Mononuclear cell (primary cell): ENCODE measurements around the gene NAA10. TPM values are rescaled to one million over a fixed set of nuclear protein-coding genes. Genes with fewer than 3 reads are reported as not detected.

Experiments used
- H3K27me3 ChIP-seq: 2 replicates; pipeline ENCODE4 v1.6.0; 2011; ENCODE audit warnings: low read length, control low read depth; ENCODE audit not compliant: insufficient read depth
- H3K4me1 ChIP-seq: 2 replicates; pipeline ENCODE4 v1.5.1; 2011; ENCODE audit warnings: mild to moderate bottlenecking, low read length, control low read depth; ENCODE audit not compliant: insufficient read depth
- H3K4me3 ChIP-seq: 2 replicates; pipeline ENCODE4 v1.5.1; 2011; ENCODE audit warnings: mild to moderate bottlenecking, low read length, moderate library complexity
- H3K9me3 ChIP-seq: 2 replicates; pipeline ENCODE4 v1.5.1; 2011; ENCODE audit warnings: low read depth, mild to moderate bottlenecking, control low read depth, low read length
- total RNA-seq: library from RNA; depleted of rRNA; stranded (reverse); fragments of >200 nt; gene quantifications from one replicate; pipeline ENCODE4 v1.2.3, GENCODE V29; 2012

NAA10 gene
- total RNA-seq, 1 donor = 22.0 TPM

DNA sequence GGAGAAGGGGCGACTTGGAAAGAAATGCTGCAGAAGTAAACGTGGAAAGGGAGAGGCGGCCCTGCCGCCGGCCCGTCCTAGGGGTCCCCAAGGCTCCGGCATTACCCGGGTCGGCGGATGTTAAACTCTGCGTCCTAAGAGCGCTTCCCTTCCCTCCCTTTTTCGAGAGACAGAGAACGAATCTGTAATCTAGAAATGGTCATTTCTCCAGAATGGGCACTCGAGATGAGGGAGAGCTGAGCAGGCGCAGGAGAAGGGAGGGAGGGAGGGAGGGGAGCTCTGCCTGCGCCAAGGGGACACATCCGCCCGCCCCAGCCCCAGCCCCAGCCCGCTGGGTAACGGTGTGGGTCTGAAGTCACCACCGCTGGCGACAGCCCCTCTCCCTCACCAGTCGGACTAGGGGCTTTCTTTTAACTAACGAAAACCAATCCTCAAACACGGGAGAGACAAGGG, 35.1 kb upstream of the NAA10 start:
- peaks cover 63% of the 10 kb centered on the region for H3K4me1 ChIP-seq
- no peaks in the 10 kb centered on the region for H3K9me3 ChIP-seq
- peak overlapping the region; percentile 90 for H3K4me3 ChIP-seq
- no peaks in the 10 kb centered on the region for H3K27me3 ChIP-seq

DNA sequence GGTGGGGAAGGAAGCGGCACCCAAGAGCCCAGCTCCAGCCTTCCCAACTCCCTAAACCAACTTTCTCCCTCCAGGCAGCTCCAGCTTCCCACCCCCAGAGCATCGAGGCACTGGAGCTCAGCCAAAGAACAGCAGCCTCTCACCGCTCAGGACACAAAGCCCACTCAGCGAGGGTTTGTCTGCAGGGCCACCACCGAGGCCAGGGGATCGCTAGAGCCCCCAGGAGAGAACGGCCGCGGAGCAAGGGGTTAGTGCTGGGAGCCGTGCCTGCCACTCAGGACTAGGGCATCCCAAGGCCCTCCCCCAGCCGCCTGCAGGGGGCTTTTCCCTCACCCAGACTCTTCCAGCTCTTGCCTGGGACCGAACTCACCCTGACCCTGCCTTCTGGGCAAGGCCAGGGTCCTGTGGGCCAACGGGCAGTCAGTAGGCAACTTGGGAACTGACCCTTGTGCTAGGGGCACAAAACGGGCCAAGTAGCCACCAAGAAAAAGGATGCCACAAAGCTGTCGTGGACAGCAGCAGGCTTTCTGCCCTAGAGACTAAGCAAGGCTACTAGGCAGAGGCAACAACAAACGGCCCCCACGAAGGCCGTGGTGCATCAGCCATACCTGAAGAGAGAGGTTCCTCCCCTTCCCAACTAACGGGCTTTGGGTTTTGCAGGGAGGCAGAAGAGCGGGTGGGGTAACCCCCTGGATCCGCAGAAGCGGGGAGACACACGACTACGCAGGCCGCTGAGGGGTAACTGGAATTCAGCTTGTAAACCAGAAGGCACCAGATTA, 34.5 kb upstream of the NAA10 start:
- H3K9me3 ChIP-seq = no peaks in the 10 kb centered on the region
- peak overlapping the region; percentile 90 for H3K4me3 ChIP-seq
- H3K4me1 ChIP-seq = peaks cover 57% of the 10 kb centered on the region
- H3K27me3 ChIP-seq = no peaks in the 10 kb centered on the region

DNA sequence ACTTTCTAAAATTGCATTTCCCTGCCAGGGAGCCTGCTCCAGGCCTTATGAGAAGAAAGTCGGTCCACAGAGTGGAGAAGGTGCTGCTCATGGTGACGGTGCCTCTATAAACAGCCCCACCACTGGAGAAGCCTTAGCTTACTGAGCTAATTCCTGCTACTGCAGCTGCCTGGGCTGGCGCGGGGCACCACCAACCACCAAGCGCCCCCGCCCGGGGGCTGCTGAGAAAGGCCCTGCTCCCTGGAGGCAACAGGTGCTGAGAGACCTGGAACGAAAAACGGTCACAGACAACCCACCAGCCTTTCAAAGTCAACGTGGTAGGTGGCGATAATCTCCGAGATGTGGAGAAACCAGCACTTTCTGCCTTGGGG, 33.9 kb upstream of the NAA10 start:
- no peaks in the 10 kb centered on the region for H3K27me3 ChIP-seq
- H3K9me3 ChIP-seq = no peaks in the 10 kb centered on the region
- H3K4me3 ChIP-seq = peak overlapping the region; percentile 90
- peaks cover 51% of the 10 kb centered on the region for H3K4me1 ChIP-seq

DNA sequence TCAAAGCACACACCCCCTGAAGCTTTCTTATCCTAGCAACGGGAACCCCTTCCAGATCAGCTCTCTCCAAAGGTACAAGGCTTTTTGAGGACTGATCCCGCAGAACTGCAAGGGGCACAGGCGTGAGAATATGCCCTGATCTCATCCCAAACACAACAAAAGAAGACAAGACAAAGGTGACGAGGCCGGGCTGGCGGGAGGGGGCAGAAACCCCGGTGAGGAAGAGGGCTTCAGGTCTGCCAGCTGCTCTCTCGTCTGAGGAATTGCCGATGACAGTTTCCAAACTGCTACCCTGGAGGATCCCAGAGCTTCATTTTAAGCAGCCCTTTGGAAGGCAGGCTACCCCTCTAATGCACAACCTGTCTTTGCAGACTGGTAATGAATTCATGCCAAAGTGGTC, 33.4 kb upstream of the NAA10 start:
- Histone ChIP-seq H3K4me1 (peaks cover 46% of the 10 kb centered on the region), H3K4me3 (peak overlapping the region; percentile 90), H3K9me3 (no peaks in the 10 kb centered on the region), H3K27me3 (no peaks in the 10 kb centered on the region)

DNA sequence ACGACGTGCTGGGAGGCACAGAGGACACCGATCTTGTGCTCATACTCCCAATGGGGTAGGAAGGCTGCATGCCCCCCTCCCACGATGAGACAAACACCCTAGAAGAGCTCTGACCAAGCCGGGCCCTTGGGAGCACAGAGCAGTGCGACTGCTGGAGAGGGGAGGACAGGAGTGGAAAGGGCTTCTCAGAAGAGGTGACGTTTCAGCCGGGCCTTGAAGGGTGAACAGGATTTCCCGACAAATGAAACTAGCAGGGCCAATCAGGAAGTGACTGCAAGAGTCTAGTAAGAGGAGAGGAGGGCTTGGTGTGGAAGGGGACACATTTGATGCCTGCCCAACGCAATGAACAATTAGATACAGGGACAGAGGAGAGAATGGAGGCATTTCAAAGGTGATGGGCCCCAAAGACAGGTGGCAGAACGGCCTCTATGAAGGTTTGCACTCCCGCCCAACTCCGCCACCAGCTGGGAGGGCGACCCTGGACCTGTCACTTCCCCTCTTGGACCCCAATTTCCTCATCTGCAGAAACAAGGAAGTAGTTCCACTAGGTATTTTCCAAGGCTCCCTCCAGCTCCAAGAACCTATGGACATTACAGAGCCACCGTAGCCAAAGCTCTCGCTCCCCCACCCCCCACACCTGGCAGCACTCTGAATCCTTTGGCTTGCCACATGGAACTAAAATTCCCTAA, 32.8 kb upstream of the NAA10 start:
- H3K27me3 ChIP-seq = no peaks in the 10 kb centered on the region
- no peaks in the 10 kb centered on the region for H3K9me3 ChIP-seq
- peaks cover 45% of the 10 kb centered on the region for H3K4me1 ChIP-seq
- no peak overlapping the region for H3K4me3 ChIP-seq

DNA sequence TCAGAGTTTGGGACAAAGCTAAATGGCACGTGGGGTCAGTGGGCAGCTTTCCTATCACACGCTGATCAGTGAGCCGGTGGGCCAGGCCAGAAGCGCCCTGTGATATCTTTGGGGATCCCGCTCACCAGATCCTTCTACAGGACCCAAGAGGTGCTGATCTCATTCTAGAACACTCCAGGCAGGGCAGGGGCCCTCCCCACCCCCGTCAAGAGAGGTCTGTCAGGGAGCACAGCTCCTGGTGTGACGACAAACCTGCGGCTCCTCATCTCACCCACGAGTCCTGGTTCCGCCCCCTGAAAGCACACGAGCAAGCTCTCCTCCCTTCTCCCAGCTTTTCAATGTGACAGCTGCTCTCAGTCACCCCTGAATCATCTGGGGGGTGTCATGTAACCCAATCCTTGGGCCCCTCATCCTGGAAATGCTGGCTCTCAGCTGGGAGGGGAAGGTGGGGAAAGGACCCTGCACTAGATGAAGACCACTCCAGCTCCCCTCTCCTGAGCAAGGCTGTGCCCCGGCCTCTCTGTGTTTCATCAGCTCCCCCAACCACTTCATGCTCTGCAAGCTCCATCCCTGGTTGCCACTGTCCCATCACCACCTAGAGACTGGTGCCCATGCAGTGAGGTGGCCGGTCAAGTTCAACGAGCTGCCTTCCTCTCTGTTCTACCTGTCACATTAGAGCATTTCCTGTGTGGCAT, 32.2 kb upstream of the NAA10 start:
- Histone ChIP-seq H3K9me3 (no peaks in the 10 kb centered on the region), H3K4me3 (no peak overlapping the region), H3K4me1 (peaks cover 45% of the 10 kb centered on the region), H3K27me3 (no peaks in the 10 kb centered on the region)

DNA sequence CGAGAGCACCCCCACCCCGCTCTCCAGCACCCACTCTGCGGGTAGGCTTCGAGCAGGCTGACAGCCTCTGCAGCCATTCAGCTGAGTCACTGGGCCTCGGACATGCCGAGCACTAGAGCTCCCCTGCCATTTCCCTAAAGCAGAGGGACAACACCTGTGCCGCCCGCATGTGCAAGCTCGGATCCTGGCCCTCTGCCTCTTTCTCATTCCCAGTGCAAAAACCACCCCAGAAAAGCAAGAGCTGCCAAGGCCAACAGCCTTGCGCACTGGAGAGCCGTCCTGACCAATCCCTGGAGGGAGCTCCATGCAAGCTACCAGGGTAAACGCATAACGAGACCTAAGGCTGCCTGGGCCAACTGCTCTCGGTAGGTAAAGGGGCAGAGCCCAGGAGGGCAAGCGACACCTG, 31.4 kb upstream of the NAA10 start:
- H3K9me3 ChIP-seq = no peaks in the 10 kb centered on the region
- H3K27me3 ChIP-seq = no peaks in the 10 kb centered on the region
- peaks cover 45% of the 10 kb centered on the region for H3K4me1 ChIP-seq
- no peak overlapping the region for H3K4me3 ChIP-seq

DNA sequence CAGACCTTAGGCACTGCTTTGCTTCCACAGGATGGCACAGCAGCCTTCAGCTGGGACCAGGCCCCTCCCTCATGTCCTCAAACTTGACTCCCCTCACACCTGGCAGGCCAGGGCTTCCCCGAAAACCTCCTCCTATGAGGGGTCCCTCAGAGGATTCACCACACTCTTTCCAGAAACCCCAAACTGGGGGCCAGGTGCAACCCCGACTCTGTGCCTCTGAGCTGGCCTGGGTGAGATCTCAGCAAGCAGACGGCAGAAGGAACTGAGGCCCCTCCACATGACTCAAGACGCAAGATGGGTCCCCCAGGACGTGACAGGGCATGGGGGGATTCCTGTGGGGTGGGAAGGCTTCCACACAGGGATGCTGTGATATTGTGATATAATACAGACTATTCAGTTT, 30.6 kb upstream of the NAA10 start:
- Histone ChIP-seq H3K27me3 (no peaks in the 10 kb centered on the region), H3K4me3 (no peak overlapping the region), H3K4me1 (peaks cover 45% of the 10 kb centered on the region), H3K9me3 (no peaks in the 10 kb centered on the region)

DNA sequence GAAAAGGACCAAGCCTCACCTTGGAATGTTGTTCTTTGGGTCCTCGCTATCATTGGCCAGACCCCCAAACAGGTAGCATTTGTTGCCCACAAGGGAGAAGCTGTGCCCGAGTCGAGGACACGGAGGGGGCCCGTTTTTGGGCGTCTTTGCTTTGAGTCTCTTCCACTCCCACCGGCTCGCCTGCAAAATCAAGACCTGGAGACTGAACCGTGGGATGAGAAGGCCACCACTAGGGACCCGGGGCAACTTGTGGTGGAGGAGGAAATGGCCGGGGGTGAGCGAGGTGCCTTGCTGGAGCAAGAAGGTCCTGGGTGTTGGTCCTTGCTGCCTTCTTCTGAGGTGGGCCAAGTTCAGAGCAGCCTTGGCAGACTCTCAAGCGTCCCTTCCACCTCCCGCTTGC, 29.3 kb upstream of the NAA10 start:
- H3K9me3 ChIP-seq = no peaks in the 10 kb centered on the region
- no peak overlapping the region for H3K4me3 ChIP-seq
- H3K4me1 ChIP-seq = peaks cover 38% of the 10 kb centered on the region
- no peaks in the 10 kb centered on the region for H3K27me3 ChIP-seq

DNA sequence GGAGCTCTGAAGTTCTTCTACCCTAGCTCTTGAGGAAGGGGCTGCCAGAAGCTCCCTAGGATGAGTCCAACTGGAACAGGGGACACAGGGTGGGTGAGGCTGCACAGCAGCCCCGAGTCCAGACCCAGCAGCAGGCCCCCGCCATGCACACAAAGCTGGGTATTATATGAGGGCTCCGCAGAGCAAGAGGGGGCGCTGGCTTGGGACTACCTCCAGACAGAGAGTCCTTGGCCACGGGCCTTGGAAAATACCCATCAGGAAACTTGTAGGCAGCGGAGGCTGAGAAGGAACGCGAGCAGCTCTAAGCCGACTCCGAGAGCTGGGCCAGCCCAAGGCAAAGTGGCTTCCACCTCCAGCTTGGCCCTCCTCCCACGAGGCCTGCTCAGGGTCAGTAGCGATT, 28.7 kb upstream of the NAA10 start:
- H3K4me3 ChIP-seq = no peak overlapping the region
- H3K27me3 ChIP-seq = no peaks in the 10 kb centered on the region
- no peaks in the 10 kb centered on the region for H3K9me3 ChIP-seq
- H3K4me1 ChIP-seq = peaks cover 33% of the 10 kb centered on the region

DNA sequence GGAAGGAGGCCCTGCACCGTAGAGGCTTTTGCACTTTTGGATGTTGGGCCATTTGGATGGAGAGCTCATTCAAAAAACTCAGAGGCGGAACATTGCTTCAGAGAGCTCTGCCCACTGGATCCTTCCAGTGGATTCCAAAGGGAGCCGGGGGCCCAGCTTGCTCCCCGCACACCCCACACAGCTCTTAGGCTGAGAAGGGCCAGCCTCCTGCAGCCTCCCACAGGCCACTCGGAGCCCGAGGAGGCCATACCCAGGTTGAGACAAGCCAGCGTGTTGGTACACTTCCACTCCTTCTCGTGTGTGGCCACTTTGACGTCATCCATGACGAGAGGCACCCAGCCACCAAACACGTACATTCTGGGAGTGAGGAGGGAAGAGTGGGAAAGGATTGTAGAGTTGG, 26.5 kb upstream of the NAA10 start:
- H3K9me3 ChIP-seq = no peaks in the 10 kb centered on the region
- no peaks in the 10 kb centered on the region for H3K27me3 ChIP-seq
- H3K4me3 ChIP-seq = no peak overlapping the region
- peaks cover 10% of the 10 kb centered on the region for H3K4me1 ChIP-seq

DNA sequence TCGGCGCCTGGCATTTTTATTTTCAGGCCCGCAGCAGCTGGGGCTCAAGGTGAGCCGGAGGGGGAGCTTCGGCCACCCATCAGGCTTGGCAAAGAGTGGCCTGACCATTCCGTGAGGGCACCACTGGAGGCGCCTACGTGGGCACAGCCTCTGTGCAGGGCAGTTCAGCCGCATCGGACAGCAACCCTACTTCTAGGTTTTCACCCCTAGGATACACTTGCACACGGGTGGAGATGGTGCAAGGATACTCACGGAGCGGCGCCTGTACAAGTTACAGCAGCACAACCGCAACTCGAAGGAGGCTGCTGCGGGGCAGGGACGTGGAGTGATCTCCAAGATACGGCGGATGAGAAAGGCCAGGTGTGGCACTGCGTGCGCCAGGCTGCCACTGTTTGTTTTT, 25.9 kb upstream of the NAA10 start:
- no peaks in the 10 kb centered on the region for H3K27me3 ChIP-seq
- H3K4me3 ChIP-seq = no peak overlapping the region
- no peaks in the 10 kb centered on the region for H3K9me3 ChIP-seq
- peaks cover 5% of the 10 kb centered on the region for H3K4me1 ChIP-seq

DNA sequence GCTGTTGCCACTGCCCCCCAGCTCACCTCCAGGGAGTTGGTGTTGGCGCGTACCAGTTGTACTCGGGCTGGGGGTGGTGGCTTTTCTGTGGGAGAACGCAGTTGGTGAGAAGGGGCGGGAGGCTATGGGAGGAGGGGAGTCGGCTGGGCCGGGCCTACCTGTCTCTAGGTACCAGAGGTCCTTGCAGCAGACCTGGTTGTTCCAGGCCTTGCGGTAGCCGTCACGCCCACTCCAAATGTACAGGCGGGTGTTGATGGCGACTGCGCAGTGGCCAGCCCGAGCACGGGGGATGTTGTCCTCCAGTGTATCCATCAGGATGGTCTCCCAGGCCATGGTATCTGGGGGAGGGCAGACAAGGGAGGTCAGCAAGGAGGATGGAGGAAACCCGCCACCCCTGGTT, 25.2 kb upstream of the NAA10 start:
- H3K27me3 ChIP-seq = no peaks in the 10 kb centered on the region
- no peaks in the 10 kb centered on the region for H3K4me1 ChIP-seq
- H3K4me3 ChIP-seq = no peak overlapping the region
- H3K9me3 ChIP-seq = no peaks in the 10 kb centered on the region

DNA sequence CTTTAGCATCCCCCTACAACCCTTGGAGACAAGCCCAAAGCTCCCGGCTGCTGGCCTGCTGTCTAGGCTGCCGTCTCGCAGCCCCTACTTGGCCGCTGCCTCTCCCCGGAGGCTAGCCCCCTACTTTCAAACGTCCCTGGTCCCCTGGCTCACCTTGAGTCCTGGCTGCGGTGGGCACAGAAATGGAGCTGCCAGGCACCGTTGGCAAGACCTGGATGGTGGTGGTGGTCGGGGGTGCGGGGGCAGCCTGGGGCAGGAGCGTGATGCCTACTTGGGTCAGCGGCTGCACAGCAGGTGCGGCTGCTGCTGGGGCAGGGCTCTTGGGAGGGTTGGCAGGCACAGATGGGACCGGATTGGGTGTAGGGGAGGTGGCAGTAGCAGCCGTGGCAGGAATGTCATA, 24.8 kb upstream of the NAA10 start:
- Histone ChIP-seq H3K4me1 (no peaks in the 10 kb centered on the region), H3K9me3 (no peaks in the 10 kb centered on the region), H3K27me3 (no peaks in the 10 kb centered on the region), H3K4me3 (no peak overlapping the region)

DNA sequence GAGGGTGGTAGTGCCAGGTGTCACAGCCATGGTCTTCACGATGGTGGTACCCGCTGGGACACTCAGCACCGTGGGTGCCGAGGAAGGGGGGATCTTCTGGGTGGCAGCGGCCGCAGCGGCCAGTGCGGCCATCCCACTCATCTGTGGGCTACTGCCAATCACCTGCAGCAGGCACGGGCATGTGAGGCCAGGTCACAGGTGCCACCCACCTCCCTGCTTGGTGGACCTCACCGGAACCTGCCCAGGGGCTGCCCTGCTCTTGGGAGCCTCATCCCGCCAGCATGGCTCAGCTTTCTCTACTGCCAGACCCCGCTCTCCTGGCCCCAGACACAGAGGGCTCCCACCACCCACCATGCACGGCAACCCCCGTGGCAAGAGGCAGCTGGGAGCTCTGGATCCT, 23.8 kb upstream of the NAA10 start:
- H3K4me3 ChIP-seq = no peak overlapping the region
- H3K9me3 ChIP-seq = no peaks in the 10 kb centered on the region
- H3K27me3 ChIP-seq = no peaks in the 10 kb centered on the region
- H3K4me1 ChIP-seq = no peaks in the 10 kb centered on the region
